ENCODE data around the gene ARAP3.

DNA sequence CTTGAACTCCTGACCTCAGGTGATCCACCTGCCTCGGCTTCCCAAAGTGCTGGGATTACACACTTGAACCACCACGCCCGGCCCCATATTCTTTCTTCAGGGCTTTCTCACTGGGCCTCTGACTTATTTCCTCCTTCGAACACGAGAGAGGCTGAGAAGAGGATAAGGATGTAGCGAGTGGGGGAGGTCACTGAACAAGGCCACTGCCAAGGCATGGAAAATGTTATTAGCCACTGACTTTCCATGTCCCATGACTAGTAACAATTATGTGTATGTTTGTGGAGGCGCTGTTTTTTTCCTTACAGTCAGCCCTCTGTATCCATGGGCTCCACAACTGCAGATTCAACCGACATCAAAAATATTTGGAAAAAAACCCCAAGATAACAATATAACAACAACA, 18.5 kb downstream of the ARAP3 start:
- TF ChIP-seq EP300 (IDR thresholded peaks at IDR 0.05; ENCODE audit: borderline replicate concordance), result no peak
- no peak for TF ChIP-seq ZBTB7A (IDR thresholded peaks at IDR 0.05; ENCODE audit: low read depth)
- no peak for TF ChIP-seq CREB1 (IDR thresholded peaks at IDR 0.05; ENCODE audit: low read depth)
- no peak for TF ChIP-seq TCF12 (IDR thresholded peaks at IDR 0.05; ENCODE audit: low read depth)
- TF ChIP-seq TAF1 (IDR thresholded peaks at IDR 0.05; ENCODE audit: low read depth), result no peak
- TF ChIP-seq, protein P1, sequence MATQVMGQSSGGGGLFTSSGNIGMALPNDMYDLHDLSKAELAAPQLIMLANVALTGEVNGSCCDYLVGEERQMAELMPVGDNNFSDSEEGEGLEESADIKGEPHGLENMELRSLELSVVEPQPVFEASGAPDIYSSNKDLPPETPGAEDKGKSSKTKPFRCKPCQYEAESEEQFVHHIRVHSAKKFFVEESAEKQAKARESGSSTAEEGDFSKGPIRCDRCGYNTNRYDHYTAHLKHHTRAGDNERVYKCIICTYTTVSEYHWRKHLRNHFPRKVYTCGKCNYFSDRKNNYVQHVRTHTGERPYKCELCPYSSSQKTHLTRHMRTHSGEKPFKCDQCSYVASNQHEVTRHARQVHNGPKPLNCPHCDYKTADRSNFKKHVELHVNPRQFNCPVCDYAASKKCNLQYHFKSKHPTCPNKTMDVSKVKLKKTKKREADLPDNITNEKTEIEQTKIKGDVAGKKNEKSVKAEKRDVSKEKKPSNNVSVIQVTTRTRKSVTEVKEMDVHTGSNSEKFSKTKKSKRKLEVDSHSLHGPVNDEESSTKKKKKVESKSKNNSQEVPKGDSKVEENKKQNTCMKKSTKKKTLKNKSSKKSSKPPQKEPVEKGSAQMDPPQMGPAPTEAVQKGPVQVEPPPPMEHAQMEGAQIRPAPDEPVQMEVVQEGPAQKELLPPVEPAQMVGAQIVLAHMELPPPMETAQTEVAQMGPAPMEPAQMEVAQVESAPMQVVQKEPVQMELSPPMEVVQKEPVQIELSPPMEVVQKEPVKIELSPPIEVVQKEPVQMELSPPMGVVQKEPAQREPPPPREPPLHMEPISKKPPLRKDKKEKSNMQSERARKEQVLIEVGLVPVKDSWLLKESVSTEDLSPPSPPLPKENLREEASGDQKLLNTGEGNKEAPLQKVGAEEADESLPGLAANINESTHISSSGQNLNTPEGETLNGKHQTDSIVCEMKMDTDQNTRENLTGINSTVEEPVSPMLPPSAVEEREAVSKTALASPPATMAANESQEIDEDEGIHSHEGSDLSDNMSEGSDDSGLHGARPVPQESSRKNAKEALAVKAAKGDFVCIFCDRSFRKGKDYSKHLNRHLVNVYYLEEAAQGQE (IDR thresholded peaks at IDR 0.05; ENCODE audit: low read depth), result no peak
- TF ChIP-seq CEBPB (IDR thresholded peaks at IDR 0.05), result no peak
- TF ChIP-seq TEAD4 (IDR thresholded peaks at IDR 0.05), result no peak
